GM19043 (cell line): ENCODE results near the gene TKT.

Experiments used
- ATAC-seq: cut with Tn5 transposase; IDR thresholded peaks from one replicate; pipeline ENCODE4 v1.9.1; 2021; ENCODE audit warnings: low read depth; ENCODE audit not compliant: unreplicated experiment

Gene TKT

DNA sequence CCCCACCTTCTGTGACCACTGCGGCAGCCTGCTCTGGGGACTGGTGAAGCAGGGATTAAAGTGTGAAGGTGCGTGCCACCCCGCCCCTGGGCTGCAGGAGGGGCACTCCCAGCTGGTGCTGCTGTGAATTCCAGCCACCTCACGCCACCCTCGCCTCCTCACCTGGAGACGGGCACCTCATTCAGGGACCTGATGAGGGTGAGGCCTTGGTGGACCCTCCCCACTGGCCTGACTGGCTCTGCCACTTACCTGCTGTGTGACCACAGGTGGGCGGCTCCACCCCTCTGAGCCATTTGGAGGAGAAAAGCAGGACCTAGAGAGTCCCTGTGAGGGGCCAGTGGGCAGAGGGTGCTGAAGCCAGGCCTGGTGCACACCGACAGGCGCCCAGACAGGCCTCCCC lies 72.3 kb downstream of the TKT start:
- ATAC-seq: no peak

DNA sequence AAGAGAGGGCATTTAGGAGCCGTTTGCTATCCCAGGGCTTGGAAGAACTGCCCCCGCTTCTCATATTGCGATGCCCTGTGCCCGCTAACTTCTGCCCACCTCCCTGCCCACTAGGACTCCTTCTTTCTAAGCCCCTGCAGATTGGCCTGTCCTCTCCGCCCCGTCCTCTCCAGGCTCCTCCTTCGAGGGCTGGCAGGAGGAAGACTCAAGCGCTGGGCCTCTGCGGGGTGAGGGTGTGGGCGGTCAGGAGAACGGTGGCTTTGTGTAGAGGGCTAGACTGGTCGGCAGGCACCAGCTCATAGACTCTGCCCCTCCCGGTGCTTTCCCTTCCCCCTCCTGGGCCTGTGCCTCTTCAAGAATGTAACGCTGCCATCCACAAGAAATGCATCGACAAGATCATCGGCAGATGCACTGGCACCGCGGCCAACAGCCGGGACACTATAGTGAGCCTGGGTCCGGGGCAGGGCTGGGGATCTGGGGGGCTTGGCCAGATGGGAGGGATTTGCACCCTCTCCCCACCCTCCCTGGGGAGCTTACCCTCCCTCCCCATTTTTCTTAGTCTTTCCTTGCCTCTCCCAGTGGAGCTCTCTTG lies 73.0 kb downstream of the TKT start:
- ATAC-seq: no peak

DNA sequence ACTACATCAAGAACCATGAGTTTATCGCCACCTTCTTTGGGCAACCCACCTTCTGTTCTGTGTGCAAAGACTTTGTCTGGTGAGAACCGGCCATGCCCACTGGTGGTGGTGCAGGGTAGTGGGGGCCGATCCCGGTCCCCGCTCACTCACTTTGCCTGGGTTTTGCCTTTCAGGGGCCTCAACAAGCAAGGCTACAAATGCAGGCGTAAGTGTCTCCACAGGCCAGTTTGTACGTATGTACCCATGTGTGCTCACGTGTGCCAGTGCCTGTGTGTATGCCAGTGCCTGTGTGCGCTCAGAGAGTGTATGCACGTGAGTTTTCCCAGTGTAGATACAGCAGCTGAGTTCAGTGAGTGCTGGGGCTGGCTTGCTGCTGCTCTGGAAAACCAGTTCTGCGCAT lies 74.3 kb downstream of the TKT start:
- ATAC-seq: no peak

- peak; percentile 18 for ATAC-seq
Observed at GRCh38 chr3:53181024-53181371, 74.8 kb downstream of the TKT start.

GRCh38 chr3:53180305-53181023 lies 75.4 kb downstream of the TKT start:
- peak; percentile 91 for ATAC-seq

- no peak for ATAC-seq
Observed at GRCh38 chr3:53179580-53179979, 76.2 kb downstream of the TKT start.

GRCh38 chr3:53178246-53178645 lies 77.6 kb downstream of the TKT start:
- ATAC-seq: no peak

DNA sequence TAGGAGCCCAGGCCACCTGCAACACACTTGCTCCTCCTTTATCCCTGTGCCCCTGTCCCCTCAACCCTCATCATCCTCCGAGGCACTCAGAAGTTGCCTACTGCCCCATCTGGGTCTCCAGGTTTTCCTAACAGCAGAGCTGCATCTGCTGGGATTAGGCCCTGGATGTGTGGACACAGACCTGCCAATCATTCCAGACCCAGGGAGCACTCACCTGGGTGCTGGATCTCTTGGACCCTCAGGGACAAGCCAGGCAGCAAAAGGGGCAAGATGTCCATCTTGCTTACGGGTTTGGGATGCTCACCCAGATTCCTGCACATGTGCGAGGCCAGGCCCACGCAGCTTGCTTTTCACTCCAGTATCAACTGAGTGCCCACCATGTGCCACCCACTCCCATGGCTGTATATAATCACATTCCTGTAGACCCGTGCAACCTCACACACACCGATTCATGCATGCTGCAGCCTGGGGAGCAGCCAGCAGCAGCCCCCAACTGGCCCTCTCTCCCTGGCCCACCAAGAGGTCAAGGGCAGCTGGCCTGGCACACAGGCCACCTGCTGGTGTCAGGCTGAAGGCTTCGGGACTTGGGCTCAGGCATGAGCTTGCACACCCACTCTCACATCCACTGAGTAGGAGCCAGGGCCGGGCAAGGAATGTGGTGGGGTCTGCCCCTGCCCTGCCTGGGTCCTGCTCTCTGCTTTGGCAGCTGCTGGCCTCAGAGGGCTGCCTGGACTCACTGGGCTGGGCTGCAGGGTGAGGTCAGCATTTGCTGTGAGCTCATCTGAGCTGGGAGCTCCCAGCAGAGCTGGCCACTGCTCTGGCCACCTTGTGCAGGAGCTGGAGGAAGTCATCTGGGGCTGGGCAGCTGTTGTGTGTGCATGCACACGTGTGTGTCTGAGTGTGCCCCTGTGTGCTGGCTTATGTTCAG lies 79.9 kb downstream of the TKT start:
- ATAC-seq: no peak
